Sigmoid colon (tissue), 7 donors: ENCODE measurements around the gene NCOA6. TPM values are rescaled to one million over a fixed set of nuclear protein-coding genes. Genes with fewer than 3 reads are reported as not detected.
"Not testable (repeated sequence)": the region's sequence is repeated elsewhere in the genome, so short reads cannot be mapped to it uniquely, and the experiment has no call there.

Experiments
- DNase-seq: peaks from one replicate; pipeline ENCODE4 v3.0.0-alpha.2; 2019
- H3K27ac ChIP-seq, 4 donors: fragments of 200-600 bp; sonication (generic); one replicate each; pipeline ENCODE4 v1.5.1; 2016 to 2019; ENCODE audit warnings: mild to moderate bottlenecking in 1 of 4
- H3K27me3 ChIP-seq, 3 donors: fragments of 200-600 bp; sonication (generic); one replicate each; pipeline ENCODE4 v1.5.1; 2019; ENCODE audit warnings: mild to moderate bottlenecking in 1 of 3
- H3K36me3 ChIP-seq, 4 donors: fragments of 200-600 bp; sonication (generic); one replicate each; pipeline ENCODE4 v1.5.1; 2016 to 2019
- H3K4me1 ChIP-seq, 4 donors: fragments of 200-600 bp; sonication (generic); one replicate each; pipeline ENCODE4 v1.5.1; 2017 to 2019
- H3K4me3 ChIP-seq, 4 donors: fragments of 200-600 bp; sonication (generic); one replicate each; pipeline ENCODE4 v1.5.1; 2017 to 2019; ENCODE audit warnings: mild to moderate bottlenecking in 2 of 4, moderate library complexity in 1 of 4
- H3K9me3 ChIP-seq, 4 donors: fragments of 200-600 bp in 3 of 4; sonication (generic) in 3 of 4; one replicate each; pipeline versions ENCODE4 v1.5.1 to v1.6.1; 2013 to 2019
- EP300 ChIP-seq, 4 donors: sonication (generic); formaldehyde crosslinking; IDR thresholded peaks; one replicate each; pipeline ENCODE4 v1.6.1; 2017; ENCODE audit warnings: antibody characterized with exemption in 4 of 4
- POLR2A ChIP-seq, 2 donors: fragments of 450-650 bp; IDR thresholded peaks; one replicate each; pipeline ENCODE4 v1.6.1; 2016; ENCODE audit warnings: antibody characterized with exemption in 2 of 2, mild to moderate bottlenecking in 2 of 2, moderate library complexity in 2 of 2
- POLR2AphosphoS5 ChIP-seq, 4 donors: sonication (generic); formaldehyde crosslinking; IDR thresholded peaks; one replicate each; pipeline ENCODE4 v1.6.1; 2017; ENCODE audit warnings: antibody characterized with exemption in 4 of 4
- WGBS, 2 donors: extraction: QIAGEN DNeasy Blood & Tissue Kit; methylation state at CpG; one replicate each; pipeline ENCODE4 v1.1.7; 2013; 5-methylcytosine and 5-hydroxymethylcytosine counted together
- intact Hi-C: fragments of 100-400 bp; cut with DNase I; formaldehyde crosslinking; loops from one replicate; pipeline ENCODE4 v1.15.1; 2023
- polyA plus RNA-seq, 3 donors: library from polyadenylated mRNA; stranded (reverse); fragments of 200-250 nt; gene quantifications; one replicate each; pipeline ENCODE4 v1.2.3, GENCODE V29; 2013
- total RNA-seq, 4 donors: library from RNA; depleted of rRNA; stranded (reverse); fragments of >200 nt; gene quantifications; one replicate each; pipeline ENCODE4 v1.1.0, GENCODE V29; 2016
- TF ChIP-seq, protein P1 (sequence below), 4 experiments: fragments of 450-650 bp in 3 of 4; fragments of 200-600 bp in 1 of 4; IDR thresholded peaks; one replicate each; pipeline ENCODE4 v1.5.1; 2016 to 2019; ENCODE audit warnings: antibody characterized with exemption in 4 of 4, mild to moderate bottlenecking in 3 of 4, moderate library complexity in 2 of 4
- donor health status: healthy with polysubstance abuse.
- donor health status: Bipolar disorder and iron deficiency.
- donor health status: healthy.

Gene NCOA6
- total and polyA plus RNA-seq, 7 donors = 16.9 to 24.9 (median 21.8) TPM

DNA sequence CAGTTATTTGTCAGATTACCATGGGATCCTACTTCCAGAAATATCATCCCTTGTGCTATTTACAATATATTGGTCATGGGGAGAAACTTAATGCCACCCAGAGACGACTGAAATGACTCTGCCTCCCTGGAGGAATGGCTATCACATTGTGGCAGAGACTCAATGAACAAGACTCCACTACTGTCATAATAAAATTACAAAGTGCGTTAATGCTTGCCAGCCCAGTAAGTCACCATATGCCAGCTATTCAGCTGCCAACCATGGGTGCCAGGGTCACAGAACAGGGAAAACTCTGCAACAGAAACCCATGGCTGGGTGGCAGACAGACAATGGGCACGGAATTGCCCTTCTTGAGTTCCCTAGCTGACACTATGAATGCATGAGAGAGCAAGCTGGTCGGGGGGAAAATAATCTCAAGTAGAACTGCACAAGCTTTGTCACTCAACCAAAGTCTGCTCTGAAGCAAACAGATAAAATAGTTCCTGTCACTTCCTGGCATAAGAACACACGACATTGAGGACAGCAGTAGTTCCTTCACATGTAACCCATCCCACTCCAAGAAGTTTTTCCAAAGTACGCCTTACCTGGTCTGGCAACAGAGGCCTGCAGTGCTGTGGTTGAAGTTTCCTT is 89.2 kb downstream of the NCOA6 start:
- no peak overlapping the region for H3K4me3 ChIP-seq
- no peak for TF ChIP-seq POLR2AphosphoS5 (IDR thresholded peaks at IDR 0.05)
- TF ChIP-seq EP300 (IDR thresholded peaks at IDR 0.05) = no peak
- TF ChIP-seq, protein P1, sequence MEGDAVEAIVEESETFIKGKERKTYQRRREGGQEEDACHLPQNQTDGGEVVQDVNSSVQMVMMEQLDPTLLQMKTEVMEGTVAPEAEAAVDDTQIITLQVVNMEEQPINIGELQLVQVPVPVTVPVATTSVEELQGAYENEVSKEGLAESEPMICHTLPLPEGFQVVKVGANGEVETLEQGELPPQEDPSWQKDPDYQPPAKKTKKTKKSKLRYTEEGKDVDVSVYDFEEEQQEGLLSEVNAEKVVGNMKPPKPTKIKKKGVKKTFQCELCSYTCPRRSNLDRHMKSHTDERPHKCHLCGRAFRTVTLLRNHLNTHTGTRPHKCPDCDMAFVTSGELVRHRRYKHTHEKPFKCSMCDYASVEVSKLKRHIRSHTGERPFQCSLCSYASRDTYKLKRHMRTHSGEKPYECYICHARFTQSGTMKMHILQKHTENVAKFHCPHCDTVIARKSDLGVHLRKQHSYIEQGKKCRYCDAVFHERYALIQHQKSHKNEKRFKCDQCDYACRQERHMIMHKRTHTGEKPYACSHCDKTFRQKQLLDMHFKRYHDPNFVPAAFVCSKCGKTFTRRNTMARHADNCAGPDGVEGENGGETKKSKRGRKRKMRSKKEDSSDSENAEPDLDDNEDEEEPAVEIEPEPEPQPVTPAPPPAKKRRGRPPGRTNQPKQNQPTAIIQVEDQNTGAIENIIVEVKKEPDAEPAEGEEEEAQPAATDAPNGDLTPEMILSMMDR (IDR thresholded peaks at IDR 0.05) = no peak
- no peak for TF ChIP-seq POLR2A (IDR thresholded peaks at IDR 0.05)
- H3K4me1 ChIP-seq = peaks cover 0 to 13% (median 6%) of the 10 kb centered on the region in 4 donors
- H3K9me3 ChIP-seq = no peaks in the 10 kb centered on the region
- 85 to 88% methylated on average over 6 of the region's 6 CpGs for WGBS, 2 donors
- H3K27ac ChIP-seq = no peak overlapping the region
- DNase-seq = no peak
- intact Hi-C loops = no loop called here
- peaks cover 0 to 43% (median 17%) of the 10 kb centered on the region in 4 donors for H3K36me3 ChIP-seq
- no peaks in the 10 kb centered on the region for H3K27me3 ChIP-seq

- intact Hi-C loops = no loop called here
- peaks cover 0 to 13% (median 6%) of the 10 kb centered on the region in 4 donors for H3K4me1 ChIP-seq
These were observed 92.9 kb downstream of the NCOA6 start for GRCh38 chr20:34732523-34732922.

GRCh38 chr20:34729416-34729815 is 96.0 kb downstream of the NCOA6 start:
- H3K9me3 ChIP-seq = no peaks in the 10 kb centered on the region
- no peak for DNase-seq
- no peaks in the 10 kb centered on the region for H3K27me3 ChIP-seq
- H3K27ac ChIP-seq = no peak overlapping the region
- intact Hi-C loops = no loop called here
- peaks cover 0 to 79% (median 27%) of the 10 kb centered on the region in 4 donors for H3K36me3 ChIP-seq
- peaks cover 0 to 13% (median 6%) of the 10 kb centered on the region in 4 donors for H3K4me1 ChIP-seq
- no peak for TF ChIP-seq POLR2A (IDR thresholded peaks at IDR 0.05)
- TF ChIP-seq EP300 (IDR thresholded peaks at IDR 0.05) = no peak
- no peak for TF ChIP-seq POLR2AphosphoS5 (IDR thresholded peaks at IDR 0.05)
- TF ChIP-seq, protein P1 (IDR thresholded peaks at IDR 0.05) = no peak
- no peak overlapping the region for H3K4me3 ChIP-seq
- 95 to 96% methylated on average over 2 of the region's 2 CpGs for WGBS, 2 donors

More at GRCh38 chr20:34732523-34732922, 92.9 kb downstream of the NCOA6 start:
- no peak for DNase-seq
- H3K9me3 ChIP-seq = no peaks in the 10 kb centered on the region
- peaks cover 0 to 58% (median 12%) of the 10 kb centered on the region in 4 donors for H3K36me3 ChIP-seq
- TF ChIP-seq POLR2AphosphoS5 (IDR thresholded peaks at IDR 0.05) = no peak
- TF ChIP-seq EP300 (IDR thresholded peaks at IDR 0.05) = no peak
- TF ChIP-seq, protein P1 (IDR thresholded peaks at IDR 0.05) = no peak
- TF ChIP-seq POLR2A (IDR thresholded peaks at IDR 0.05) = no peak
- 91 to 95% methylated on average over 1 of the region's 1 CpG for WGBS, 2 donors
- H3K27ac ChIP-seq = no peak overlapping the region
- H3K4me3 ChIP-seq = no peak overlapping the region
- no peaks in the 10 kb centered on the region for H3K27me3 ChIP-seq

GRCh38 chr20:34724172-34724571 is 101.3 kb downstream of the NCOA6 start:
- intact Hi-C loops = no loop called here
- H3K4me3 ChIP-seq = no peak overlapping the region
- no peaks in the 10 kb centered on the region for H3K4me1 ChIP-seq
- H3K27me3 ChIP-seq = no peaks in the 10 kb centered on the region
- H3K27ac ChIP-seq = no peak overlapping the region
- DNase-seq = no peak
- H3K9me3 ChIP-seq = no peaks in the 10 kb centered on the region
- TF ChIP-seq EP300 (IDR thresholded peaks at IDR 0.05) = no peak
- TF ChIP-seq, protein P1 (IDR thresholded peaks at IDR 0.05) = no peak
- TF ChIP-seq POLR2A (IDR thresholded peaks at IDR 0.05) = no peak
- TF ChIP-seq POLR2AphosphoS5 (IDR thresholded peaks at IDR 0.05) = no peak
- peaks cover 8 to 67% (median 24%) of the 10 kb centered on the region in 4 donors for H3K36me3 ChIP-seq
- 76 to 88% methylated on average over 3 of the region's 3 CpGs for WGBS, 2 donors

DNA sequence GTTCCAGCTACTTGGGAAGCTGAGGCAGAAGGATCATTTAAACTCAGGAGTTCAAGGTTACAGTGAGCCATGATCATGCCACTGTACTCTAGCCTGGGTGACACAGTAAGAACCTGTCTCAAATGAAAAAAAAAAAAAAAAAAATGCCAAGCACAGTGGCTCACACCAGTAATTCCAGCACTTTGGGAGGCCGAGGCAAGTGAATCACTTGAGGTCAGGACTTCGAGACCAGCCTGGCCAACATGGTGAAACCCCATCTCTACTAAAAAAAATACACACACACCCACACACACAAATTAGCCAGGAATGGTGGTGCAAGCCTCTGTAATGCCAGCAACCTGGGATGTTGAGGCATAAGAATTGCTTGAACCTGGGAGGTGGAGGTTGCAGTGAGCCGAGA is 102.9 kb downstream of the NCOA6 start:
- peaks cover 8 to 62% (median 24%) of the 10 kb centered on the region in 4 donors for H3K36me3 ChIP-seq
- H3K27me3 ChIP-seq, H3K4me1 ChIP-seq, intact Hi-C loops, H3K4me3 ChIP-seq, H3K9me3 ChIP-seq, DNase-seq, H3K27ac ChIP-seq: not testable (repeated sequence)
- WGBS, 2 donors = 93 to 94% methylated on average over 3 of the region's 3 CpGs
